ENCODE results near the gene CMTM6.

DNA sequence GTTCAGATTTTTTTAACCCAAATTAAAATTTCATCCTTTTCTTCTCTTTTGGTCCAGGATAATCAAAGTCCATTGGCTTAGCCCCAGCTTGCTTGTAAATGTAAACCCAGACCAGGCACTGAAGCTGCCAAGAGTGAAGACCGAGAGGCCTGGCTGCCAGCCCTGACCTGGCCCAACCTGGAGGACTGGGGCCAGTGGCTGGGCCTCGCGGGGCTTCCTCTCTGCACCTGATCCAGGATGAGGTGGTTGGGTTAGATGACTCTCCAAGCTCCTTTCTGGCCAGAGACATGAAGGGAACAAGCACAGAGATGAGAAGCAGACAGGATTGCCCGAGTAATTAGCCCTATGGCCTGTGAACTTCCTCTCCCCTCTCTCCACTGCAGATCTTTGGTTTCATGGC is 50.6 kb downstream of the CMTM6 start:
- TF ChIP-seq, protein P1, sequence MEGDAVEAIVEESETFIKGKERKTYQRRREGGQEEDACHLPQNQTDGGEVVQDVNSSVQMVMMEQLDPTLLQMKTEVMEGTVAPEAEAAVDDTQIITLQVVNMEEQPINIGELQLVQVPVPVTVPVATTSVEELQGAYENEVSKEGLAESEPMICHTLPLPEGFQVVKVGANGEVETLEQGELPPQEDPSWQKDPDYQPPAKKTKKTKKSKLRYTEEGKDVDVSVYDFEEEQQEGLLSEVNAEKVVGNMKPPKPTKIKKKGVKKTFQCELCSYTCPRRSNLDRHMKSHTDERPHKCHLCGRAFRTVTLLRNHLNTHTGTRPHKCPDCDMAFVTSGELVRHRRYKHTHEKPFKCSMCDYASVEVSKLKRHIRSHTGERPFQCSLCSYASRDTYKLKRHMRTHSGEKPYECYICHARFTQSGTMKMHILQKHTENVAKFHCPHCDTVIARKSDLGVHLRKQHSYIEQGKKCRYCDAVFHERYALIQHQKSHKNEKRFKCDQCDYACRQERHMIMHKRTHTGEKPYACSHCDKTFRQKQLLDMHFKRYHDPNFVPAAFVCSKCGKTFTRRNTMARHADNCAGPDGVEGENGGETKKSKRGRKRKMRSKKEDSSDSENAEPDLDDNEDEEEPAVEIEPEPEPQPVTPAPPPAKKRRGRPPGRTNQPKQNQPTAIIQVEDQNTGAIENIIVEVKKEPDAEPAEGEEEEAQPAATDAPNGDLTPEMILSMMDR (IDR thresholded peaks at IDR 0.05; ENCODE audit: insufficient read depth, low read depth, low read length), result no peak
- TF ChIP-seq EZH2 (IDR thresholded peaks at IDR 0.05; ENCODE audit: insufficient read depth, low read length), result no peak

Data from astrocyte (in vitro differentiated cells and primary cell).